Activated effector memory CD4-positive, alpha-beta T cell treated with Interleukin-2 at 50 U/mL for 16 hours (primary cell): Measurements from ENCODE around the gene SH3TC1.

Experiments
- DNase-seq: peaks from one replicate; pipeline ENCODE4 v3.0.0-alpha.2; 2020

Gene SH3TC1

GRCh38 chr4:8202108-8203051 is 3.3 kb downstream of the SH3TC1 start:
- no peak for DNase-seq

- DNase-seq, result no peak
These were observed 3.9 kb downstream of the SH3TC1 start for GRCh38 chr4:8203052-8203401.

- DNase-seq, result no peak
These were observed 4.7 kb downstream of the SH3TC1 start for GRCh38 chr4:8203817-8204216.

- no peak for DNase-seq
These were observed 5.6 kb downstream of the SH3TC1 start for GRCh38 chr4:8204576-8205227.

- no peak for DNase-seq
These were observed 6.2 kb downstream of the SH3TC1 start for GRCh38 chr4:8205241-8205707.

- no peak for DNase-seq
These were observed 6.9 kb downstream of the SH3TC1 start for GRCh38 chr4:8205749-8206611.

- DNase-seq, result no peak
These were observed 8.2 kb downstream of the SH3TC1 start for GRCh38 chr4:8207314-8207713.

- no peak for DNase-seq
These were observed 9.5 kb downstream of the SH3TC1 start for GRCh38 chr4:8208565-8208964.

GRCh38 chr4:8209181-8209874 is 10.2 kb downstream of the SH3TC1 start:
- no peak for DNase-seq

GRCh38 chr4:8210010-8210409 is 10.9 kb downstream of the SH3TC1 start:
- DNase-seq, result no peak

GRCh38 chr4:8210616-8211015 is 11.5 kb downstream of the SH3TC1 start:
- no peak for DNase-seq

GRCh38 chr4:8211251-8211650 is 12.2 kb downstream of the SH3TC1 start:
- DNase-seq, result no peak

- DNase-seq, result no peak
These were observed 12.9 kb downstream of the SH3TC1 start for GRCh38 chr4:8211737-8212581.

GRCh38 chr4:8212622-8213021 is 13.5 kb downstream of the SH3TC1 start:
- DNase-seq, result no peak

GRCh38 chr4:8213121-8213520 is 14.0 kb downstream of the SH3TC1 start:
- no peak for DNase-seq

GRCh38 chr4:8214136-8214535 is 15.0 kb downstream of the SH3TC1 start:
- no peak for DNase-seq

- DNase-seq, result no peak
These were observed 15.9 kb downstream of the SH3TC1 start for GRCh38 chr4:8215001-8215427.

GRCh38 chr4:8215641-8216442 is 16.8 kb downstream of the SH3TC1 start:
- no peak for DNase-seq

GRCh38 chr4:8216443-8217245 is 17.6 kb downstream of the SH3TC1 start:
- no peak for DNase-seq

GRCh38 chr4:8217246-8217511 is 18.1 kb downstream of the SH3TC1 start:
- DNase-seq, result no peak
